Neural progenitor cell (in vitro differentiated cells): ENCODE data around the gene CAPN10. TPM values are rescaled to one million over a fixed set of nuclear protein-coding genes. Genes with fewer than 3 reads are reported as not detected.

Source experiments
- DNase-seq: peaks from one replicate; pipeline ENCODE4 v3.0.0-alpha.2; 2016; ENCODE audit warnings: low spot score
- H2AFZ ChIP-seq: fragments of 200-600 bp; sonication (generic); replicated peaks from 2 replicates; pipeline ENCODE4 v1.6.1; 2016; ENCODE audit warnings: antibody characterized with exemption
- H3F3A ChIP-seq: fragments of 200-600 bp; sonication (generic); 2 replicates; pipeline ENCODE4 v1.6.1; 2016; ENCODE audit warnings: antibody characterized with exemption, low read depth
- H3K27ac ChIP-seq: fragments of 200-600 bp; sonication (generic); 2 replicates; pipeline ENCODE4 v1.5.1; 2016; ENCODE audit warnings: mild to moderate bottlenecking
- H3K27me3 ChIP-seq: fragments of 200-600 bp; sonication (generic); 2 replicates; pipeline ENCODE4 v1.6.1; 2016; ENCODE audit warnings: mild to moderate bottlenecking, moderate library complexity
- H3K36me3 ChIP-seq: fragments of 200-600 bp; sonication (generic); 2 replicates; pipeline ENCODE4 v1.5.1; 2016
- H3K4me1 ChIP-seq: fragments of 200-600 bp; sonication (generic); 2 replicates; pipeline ENCODE4 v1.6.1; 2016; ENCODE audit warnings: mixed run types
- H3K4me2 ChIP-seq: fragments of 200-600 bp; sonication (generic); 2 replicates; pipeline ENCODE4 v1.6.1; 2016
- H3K4me3 ChIP-seq: fragments of 200-600 bp; sonication (generic); 2 replicates; pipeline ENCODE4 v1.5.1; 2016
- H3K79me2 ChIP-seq: fragments of 200-600 bp; sonication (generic); 2 replicates; pipeline ENCODE4 v1.6.1; 2016; ENCODE audit warnings: low read depth
- H3K9ac ChIP-seq: fragments of 200-600 bp; sonication (generic); 2 replicates; pipeline ENCODE4 v1.6.1; 2016
- H3K9me3 ChIP-seq: fragments of 200-600 bp; sonication (generic); 2 replicates; pipeline ENCODE4 v1.5.1; 2016; ENCODE audit warnings: low read depth
- H4K20me1 ChIP-seq: fragments of 200-600 bp; sonication (generic); 2 replicates; pipeline ENCODE4 v1.6.1; 2016; ENCODE audit warnings: low read depth
- H3K27ac Mint-ChIP-seq: 3 replicates; pipeline ENCODE4 v1.8.0; 2021; ENCODE audit warnings: mixed read lengths
- H3K27me3 Mint-ChIP-seq: 2 replicates; pipeline ENCODE4 v1.8.0; 2022; ENCODE audit warnings: low read depth, mild to moderate bottlenecking, inconsistent platforms, moderate library complexity, mixed read lengths; ENCODE audit not compliant: insufficient read depth
- H3K36me3 Mint-ChIP-seq: 3 replicates; pipeline ENCODE4 v1.8.0; 2021; ENCODE audit warnings: mixed read lengths
- H3K4me1 Mint-ChIP-seq: 3 replicates; pipeline ENCODE4 v1.8.0; 2021; ENCODE audit warnings: mixed read lengths
- H3K4me3 Mint-ChIP-seq: 3 replicates; pipeline ENCODE4 v1.8.0; 2021; ENCODE audit warnings: mild to moderate bottlenecking, moderate library complexity, mixed read lengths
- H3K9me3 Mint-ChIP-seq: 3 replicates; pipeline ENCODE4 v1.8.0; 2020; ENCODE audit warnings: mixed read lengths
- CTCF ChIP-seq: fragments of 200-600 bp; sonication (generic); IDR thresholded peaks from 2 replicates; pipeline ENCODE4 v1.5.1; 2017; ENCODE audit warnings: antibody characterized with exemption, mild to moderate bottlenecking
- EZH2 ChIP-seq: fragments of 200-600 bp; sonication (generic); IDR thresholded peaks from 2 replicates; pipeline ENCODE4 v1.6.1; 2017; ENCODE audit warnings: antibody characterized with exemption, mild to moderate bottlenecking, moderate library complexity
- EZH2phosphoT487 ChIP-seq: fragments of 200-600 bp; sonication (generic); IDR thresholded peaks from 2 replicates; pipeline ENCODE4 v1.6.1; 2017; ENCODE audit warnings: antibody characterized with exemption
- total RNA-seq: library from RNA; depleted of rRNA; stranded (reverse); fragments of >200 nt; gene quantifications from 2 replicates; pipeline ENCODE4 v1.2.3, GENCODE V29; 2015; ENCODE audit warnings: low replicate concordance

CAPN10 gene
- total RNA-seq, 1 donor from 2014 or later, result 16.1 TPM

GRCh38 chr2:240623531-240624010 is 37.0 kb downstream of the CAPN10 start:
- no peaks in the 10 kb centered on the region for H3F3A ChIP-seq
- no peaks in the 10 kb centered on the region for H3K9me3 ChIP-seq
- no peak overlapping the region for H3K4me3 ChIP-seq
- peaks cover 2% of the 10 kb centered on the region for H3K9me3 Mint-ChIP-seq
- no peaks in the 10 kb centered on the region for H3K79me2 ChIP-seq
- no peak overlapping the region for H3K4me2 ChIP-seq
- no peaks in the 10 kb centered on the region for H3K36me3 ChIP-seq
- no peaks in the 10 kb centered on the region for H3K27me3 Mint-ChIP-seq
- no peak overlapping the region for H2AFZ ChIP-seq
- H3K27ac Mint-ChIP-seq, result no peak overlapping the region
- H3K9ac ChIP-seq, result no peak overlapping the region
- H3K27ac ChIP-seq, result no peak overlapping the region
- H3K4me1 Mint-ChIP-seq, result peaks cover 7% of the 10 kb centered on the region
- DNase-seq, result no peak
- TF ChIP-seq EZH2phosphoT487, result no peak
- no peak for TF ChIP-seq CTCF
- no peak for TF ChIP-seq EZH2
- H4K20me1 ChIP-seq, result no peaks in the 10 kb centered on the region
- H3K36me3 Mint-ChIP-seq, result peaks cover 7% of the 10 kb centered on the region
- no peaks in the 10 kb centered on the region for H3K4me1 ChIP-seq
- no peak overlapping the region for H3K4me3 Mint-ChIP-seq
- no peaks in the 10 kb centered on the region for H3K27me3 ChIP-seq

- Mint-ChIP-seq H3K27ac (no peak overlapping the region), H3K4me1 (peaks cover 7% of the 10 kb centered on the region), H3K9me3 (no peaks in the 10 kb centered on the region), H3K27me3 (no peaks in the 10 kb centered on the region), H3K4me3 (no peak overlapping the region), H3K36me3 (no peaks in the 10 kb centered on the region)
- TF ChIP-seq CTCF (no peak), EZH2 (no peak), EZH2phosphoT487 (no peak)
- no peak overlapping the region for H3K4me3 ChIP-seq
- no peak overlapping the region for H3K9ac ChIP-seq
- no peaks in the 10 kb centered on the region for H3K27me3 ChIP-seq
- H3K79me2 ChIP-seq, result no peaks in the 10 kb centered on the region
- no peaks in the 10 kb centered on the region for H4K20me1 ChIP-seq
- no peaks in the 10 kb centered on the region for H3K9me3 ChIP-seq
- H3K4me1 ChIP-seq, result no peaks in the 10 kb centered on the region
- no peaks in the 10 kb centered on the region for H3F3A ChIP-seq
- H3K4me2 ChIP-seq, result no peak overlapping the region
- no peaks in the 10 kb centered on the region for H3K36me3 ChIP-seq
- no peak for DNase-seq
- H3K27ac ChIP-seq, result no peak overlapping the region
- H2AFZ ChIP-seq, result no peak overlapping the region
These were observed 37.7 kb downstream of the CAPN10 start for GRCh38 chr2:240624011-240624949.

- TF ChIP-seq CTCF, result no peak
- no peak for TF ChIP-seq EZH2
- TF ChIP-seq EZH2phosphoT487, result no peak
- H3K4me1 Mint-ChIP-seq, result peaks cover 7% of the 10 kb centered on the region
- no peaks in the 10 kb centered on the region for H3K9me3 Mint-ChIP-seq
These were observed 38.6 kb downstream of the CAPN10 start, which contains the start of gene GPR35 for GRCh38 chr2:240624950-240625621. Gene GPR35 (plus strand): TSS chr2:240625480. CDS start chr2:240629953, 4,473 bp downstream.

More at GRCh38 chr2:240624950-240625621, 38.6 kb downstream of the CAPN10 start, which contains the start of gene GPR35:
- Mint-ChIP-seq H3K27ac (no peak within 1 kb of the TSS), H3K4me3 (no peak within 1 kb of the TSS), H3K27me3 (no peaks in the 10 kb centered on the region), H3K36me3 (no peaks in the 10 kb centered on the region)
- Histone ChIP-seq H3F3A (no peaks in the 10 kb centered on the region), H4K20me1 (no peaks in the 10 kb centered on the region), H3K9me3 (no peaks in the 10 kb centered on the region), H3K4me2 (no peak within 1 kb of the TSS), H3K27ac (no peak within 1 kb of the TSS), H2AFZ (no peak within 1 kb of the TSS), H3K79me2 (no peaks in the 10 kb centered on the region), H3K9ac (no peak within 1 kb of the TSS), H3K36me3 (no peaks in the 10 kb centered on the region), H3K4me1 (no peaks in the 10 kb centered on the region), H3K27me3 (no peaks in the 10 kb centered on the region), H3K4me3 (no peak within 1 kb of the TSS)
- no peak for DNase-seq
